DOHH2 (cell line): ENCODE data around the gene CD247.

ENCODE experiments used
- CTCF ChIP-seq: fragments of 200-600 bp; sonication (generic); IDR thresholded peaks from one replicate; pipeline ENCODE4 v1.5.1; 2014; ENCODE audit warnings: antibody characterized with exemption, mild to moderate bottlenecking, low read depth, low read length; ENCODE audit not compliant: poor library complexity, severe bottlenecking
- EZH2phosphoT487 ChIP-seq: fragments of 200-600 bp; sonication (generic); IDR thresholded peaks from 2 replicates; pipeline ENCODE4 v1.6.1; 2017; ENCODE audit warnings: borderline replicate concordance, mild to moderate bottlenecking, antibody characterized with exemption, low read length, moderate library complexity, mixed read lengths

GRCh38 chr1:167434306-167434705, 84.0 kb downstream of the CD247 start:
- no peak for TF ChIP-seq CTCF
- no peak for TF ChIP-seq EZH2phosphoT487
